GM23338 (cell line): ENCODE data around the gene POLDIP2. TPM values are rescaled to one million over a fixed set of nuclear protein-coding genes. Genes with fewer than 3 reads are reported as not detected.

Experiments
- ATAC-seq: fragments of 200-7000 bp; cut with Tn5 transposase; 3 replicates; pipeline ENCODE4 v1.9.1; 2020
- DNase-seq: peaks from one replicate; pipeline ENCODE4 v3.0.0-alpha.2; 2015; ENCODE audit warnings: low spot score
- H2AFZ ChIP-seq: fragments of 200-600 bp; sonication (generic); 2 replicates; pipeline ENCODE4 v1.8.0; 2016; ENCODE audit warnings: antibody characterized with exemption, mild to moderate bottlenecking, moderate library complexity
- H3F3A ChIP-seq: fragments of 200-600 bp; sonication (generic); replicated peaks from 2 replicates; pipeline ENCODE4 v1.8.0; 2017; ENCODE audit warnings: antibody characterized with exemption, mixed run types, low read depth
- H3K27ac ChIP-seq: fragments of 200-600 bp; sonication (generic); 2 replicates; pipeline ENCODE4 v1.6.1; 2016; ENCODE audit warnings: low read depth
- H3K27me3 ChIP-seq: fragments of 200-600 bp; sonication (generic); 2 replicates; pipeline ENCODE4 v1.8.0; 2016; ENCODE audit warnings: mild to moderate bottlenecking, mixed run types, moderate library complexity; ENCODE audit not compliant: insufficient read depth
- H3K36me3 ChIP-seq: fragments of 200-600 bp; sonication (generic); 2 replicates; pipeline ENCODE4 v1.8.0; 2016; ENCODE audit warnings: mild to moderate bottlenecking; ENCODE audit not compliant: insufficient read depth
- H3K4me1 ChIP-seq: fragments of 200-600 bp; sonication (generic); 2 replicates; pipeline ENCODE4 v1.8.0; 2016; ENCODE audit warnings: mild to moderate bottlenecking, moderate library complexity; ENCODE audit not compliant: insufficient read depth
- H3K4me2 ChIP-seq: fragments of 200-600 bp; sonication (generic); 2 replicates; pipeline ENCODE4 v1.7.1; 2017; ENCODE audit warnings: mixed run types
- H3K4me3 ChIP-seq: fragments of 200-600 bp; sonication (generic); 2 replicates; pipeline ENCODE4 v1.6.1; 2016; ENCODE audit warnings: mixed run types
- H3K79me2 ChIP-seq: fragments of 200-600 bp; sonication (generic); replicated peaks from 2 replicates; pipeline ENCODE4 v1.8.0; 2017; ENCODE audit warnings: mild to moderate bottlenecking; ENCODE audit not compliant: insufficient read depth
- H3K9me2 ChIP-seq: fragments of 200-600 bp; sonication (generic); 2 replicates; pipeline ENCODE4 v1.8.0; 2017; ENCODE audit not compliant: insufficient read depth
- H4K20me1 ChIP-seq: fragments of 200-600 bp; sonication (generic); replicated peaks from 2 replicates; pipeline ENCODE4 v1.8.0; 2017; ENCODE audit warnings: mild to moderate bottlenecking; ENCODE audit not compliant: insufficient read depth
- H3K27ac Mint-ChIP-seq: 2 replicates; pipeline ENCODE4 v1.8.0; 2020; ENCODE audit warnings: inconsistent platforms, mild to moderate bottlenecking, moderate library complexity, mixed read lengths
- H3K27me3 Mint-ChIP-seq: 3 replicates; pipeline ENCODE4 v1.8.0; 2022; ENCODE audit warnings: low read depth, mild to moderate bottlenecking, moderate library complexity, mixed read lengths, inconsistent platforms; ENCODE audit not compliant: insufficient read depth, poor library complexity
- H3K36me3 Mint-ChIP-seq: 3 replicates; pipeline ENCODE4 v1.8.0; 2021; ENCODE audit warnings: low read depth, mild to moderate bottlenecking, inconsistent platforms, moderate library complexity, mixed read lengths
- H3K4me1 Mint-ChIP-seq: 3 replicates; pipeline ENCODE4 v1.8.0; 2020; ENCODE audit warnings: mild to moderate bottlenecking, inconsistent platforms, mixed read lengths
- H3K4me3 Mint-ChIP-seq: 3 replicates; pipeline ENCODE4 v1.8.0; 2021; ENCODE audit warnings: moderate library complexity, mild to moderate bottlenecking, inconsistent platforms, mixed read lengths
- H3K9me3 Mint-ChIP-seq: 3 replicates; pipeline ENCODE4 v1.8.0; 2020; ENCODE audit warnings: moderate library complexity, mild to moderate bottlenecking, inconsistent platforms, mixed read lengths
- EZH2phosphoT487 ChIP-seq: fragments of 200-600 bp; sonication (generic); IDR thresholded peaks from one replicate; pipeline ENCODE4 v1.8.1; 2018; ENCODE audit warnings: antibody characterized with exemption; ENCODE audit not compliant: unreplicated experiment
- JUNB ChIP-seq: IDR thresholded peaks from one replicate; pipeline ENCODE4 v1.6.1; 2016; ENCODE audit warnings: antibody characterized with exemption; ENCODE audit not compliant: unreplicated experiment
- ZNF114 ChIP-seq: fragments of 250-450 bp; sonication (Bioruptor Pico); IDR thresholded peaks from 2 replicates; pipeline ENCODE4 v1.5.0; 2020; ENCODE audit warnings: mild to moderate bottlenecking, moderate library complexity
- ZNF331 ChIP-seq: fragments of 250-450 bp; sonication (Bioruptor Pico); IDR thresholded peaks from 2 replicates; pipeline ENCODE4 v1.5.0; 2020; ENCODE audit warnings: low read depth, mild to moderate bottlenecking, moderate library complexity
- polyA plus RNA-seq: library from polyadenylated mRNA; unstranded; fragments of >200 nt; fragmentation: Nextera tagmentation; extraction: Ambion mirVana; gene quantifications from 2 replicates; pipeline ENCODE4 v1.2.1, GENCODE V29; 2016
- total RNA-seq: library from RNA; depleted of rRNA; stranded (reverse); fragments of >200 nt; shearing (Covaris generic); gene quantifications from 2 replicates; pipeline ENCODE4 v1.2.3, GENCODE V29; 2014
- TF ChIP-seq, protein P1 (sequence below): IDR thresholded peaks from one replicate; pipeline ENCODE4 v1.6.1; 2018; ENCODE audit warnings: antibody characterized with exemption; ENCODE audit not compliant: unreplicated experiment
- TF ChIP-seq, protein P2 (sequence below): IDR thresholded peaks from 2 replicates; pipeline ENCODE4 v1.6.1; 2016; ENCODE audit warnings: antibody characterized with exemption
- TF ChIP-seq, protein P3 (sequence below): fragments of 250-450 bp; sonication (Bioruptor Pico); IDR thresholded peaks from 2 replicates; pipeline ENCODE4 v1.5.0; 2020; ENCODE audit warnings: mild to moderate bottlenecking, moderate library complexity

Gene POLDIP2
- total and polyA plus RNA-seq, 2 experiments from 2014 or later = 45.7 to 77.1 TPM

DNA sequence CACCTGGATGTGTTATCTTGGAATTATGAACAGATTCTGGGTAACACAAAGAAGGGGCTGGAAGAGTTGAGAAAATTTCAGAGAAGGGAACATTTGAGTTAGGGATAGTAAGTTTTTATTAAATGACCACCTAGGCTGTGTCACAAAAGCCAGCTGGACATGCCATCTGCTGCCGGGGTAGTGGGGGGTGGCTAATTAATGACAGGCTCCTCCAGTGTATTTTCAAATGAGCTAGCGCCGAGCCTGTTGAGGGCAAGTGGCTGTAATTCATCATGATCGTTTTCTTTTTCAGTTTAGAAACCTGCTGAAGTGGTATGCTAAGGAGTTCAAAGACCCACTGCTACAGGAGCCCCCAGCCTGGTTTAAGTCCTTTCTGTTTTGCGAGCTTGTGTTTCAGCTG is 32.1 kb downstream of the POLDIP2 start (continued):
- TF ChIP-seq, protein P1, sequence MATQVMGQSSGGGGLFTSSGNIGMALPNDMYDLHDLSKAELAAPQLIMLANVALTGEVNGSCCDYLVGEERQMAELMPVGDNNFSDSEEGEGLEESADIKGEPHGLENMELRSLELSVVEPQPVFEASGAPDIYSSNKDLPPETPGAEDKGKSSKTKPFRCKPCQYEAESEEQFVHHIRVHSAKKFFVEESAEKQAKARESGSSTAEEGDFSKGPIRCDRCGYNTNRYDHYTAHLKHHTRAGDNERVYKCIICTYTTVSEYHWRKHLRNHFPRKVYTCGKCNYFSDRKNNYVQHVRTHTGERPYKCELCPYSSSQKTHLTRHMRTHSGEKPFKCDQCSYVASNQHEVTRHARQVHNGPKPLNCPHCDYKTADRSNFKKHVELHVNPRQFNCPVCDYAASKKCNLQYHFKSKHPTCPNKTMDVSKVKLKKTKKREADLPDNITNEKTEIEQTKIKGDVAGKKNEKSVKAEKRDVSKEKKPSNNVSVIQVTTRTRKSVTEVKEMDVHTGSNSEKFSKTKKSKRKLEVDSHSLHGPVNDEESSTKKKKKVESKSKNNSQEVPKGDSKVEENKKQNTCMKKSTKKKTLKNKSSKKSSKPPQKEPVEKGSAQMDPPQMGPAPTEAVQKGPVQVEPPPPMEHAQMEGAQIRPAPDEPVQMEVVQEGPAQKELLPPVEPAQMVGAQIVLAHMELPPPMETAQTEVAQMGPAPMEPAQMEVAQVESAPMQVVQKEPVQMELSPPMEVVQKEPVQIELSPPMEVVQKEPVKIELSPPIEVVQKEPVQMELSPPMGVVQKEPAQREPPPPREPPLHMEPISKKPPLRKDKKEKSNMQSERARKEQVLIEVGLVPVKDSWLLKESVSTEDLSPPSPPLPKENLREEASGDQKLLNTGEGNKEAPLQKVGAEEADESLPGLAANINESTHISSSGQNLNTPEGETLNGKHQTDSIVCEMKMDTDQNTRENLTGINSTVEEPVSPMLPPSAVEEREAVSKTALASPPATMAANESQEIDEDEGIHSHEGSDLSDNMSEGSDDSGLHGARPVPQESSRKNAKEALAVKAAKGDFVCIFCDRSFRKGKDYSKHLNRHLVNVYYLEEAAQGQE = no peak
- no peak for TF ChIP-seq EZH2phosphoT487

DNA sequence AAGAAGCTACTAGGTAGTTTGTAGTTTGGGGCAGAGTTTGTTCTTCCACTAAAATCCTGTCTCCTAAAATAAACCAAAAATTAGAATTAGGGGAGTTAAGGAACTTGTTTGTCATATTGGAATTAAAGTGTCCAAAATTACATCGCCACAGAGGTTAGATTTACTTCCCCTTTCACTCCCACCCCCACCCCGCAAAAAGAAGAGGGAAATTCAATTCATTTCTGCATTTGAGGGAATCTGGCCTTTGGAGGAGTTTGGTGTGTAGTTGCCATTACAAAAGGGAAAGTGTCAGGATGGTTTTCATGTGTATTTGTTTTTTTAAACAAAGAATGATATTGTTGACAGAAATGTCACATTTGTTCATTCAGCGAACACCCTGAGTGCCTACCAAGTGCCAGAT is 32.5 kb downstream of the POLDIP2 start:
- Histone ChIP-seq H4K20me1 (peaks cover 75% of the 10 kb centered on the region), H2AFZ (no peak overlapping the region), H3F3A (peaks cover 28% of the 10 kb centered on the region; the same call in 1 of the 2 replicates), H3K27ac (peak overlapping the region; percentile 7), H3K4me1 (peaks cover 40% of the 10 kb centered on the region), H3K9me2 (no peaks in the 10 kb centered on the region), H3K4me2 (no peak overlapping the region), H3K27me3 (no peaks in the 10 kb centered on the region), H3K4me3 (no peak overlapping the region), H3K36me3 (peaks cover 22% of the 10 kb centered on the region), H3K79me2 (peaks cover 65% of the 10 kb centered on the region)
- H3K27me3 Mint-ChIP-seq = peaks cover 7% of the 10 kb centered on the region
- H3K4me1 Mint-ChIP-seq = peaks cover 30% of the 10 kb centered on the region
- DNase-seq = no peak
- H3K9me3 Mint-ChIP-seq = no peaks in the 10 kb centered on the region
- TF ChIP-seq, protein P2, sequence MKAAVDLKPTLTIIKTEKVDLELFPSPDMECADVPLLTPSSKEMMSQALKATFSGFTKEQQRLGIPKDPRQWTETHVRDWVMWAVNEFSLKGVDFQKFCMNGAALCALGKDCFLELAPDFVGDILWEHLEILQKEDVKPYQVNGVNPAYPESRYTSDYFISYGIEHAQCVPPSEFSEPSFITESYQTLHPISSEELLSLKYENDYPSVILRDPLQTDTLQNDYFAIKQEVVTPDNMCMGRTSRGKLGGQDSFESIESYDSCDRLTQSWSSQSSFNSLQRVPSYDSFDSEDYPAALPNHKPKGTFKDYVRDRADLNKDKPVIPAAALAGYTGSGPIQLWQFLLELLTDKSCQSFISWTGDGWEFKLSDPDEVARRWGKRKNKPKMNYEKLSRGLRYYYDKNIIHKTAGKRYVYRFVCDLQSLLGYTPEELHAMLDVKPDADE = no peak
- TF ChIP-seq ZNF114 (CRISPR knock-in tag) (no peak), EZH2phosphoT487 (no peak), JUNB (no peak), ZNF331 (CRISPR knock-in tag) (no peak)
- TF ChIP-seq, protein P3, sequence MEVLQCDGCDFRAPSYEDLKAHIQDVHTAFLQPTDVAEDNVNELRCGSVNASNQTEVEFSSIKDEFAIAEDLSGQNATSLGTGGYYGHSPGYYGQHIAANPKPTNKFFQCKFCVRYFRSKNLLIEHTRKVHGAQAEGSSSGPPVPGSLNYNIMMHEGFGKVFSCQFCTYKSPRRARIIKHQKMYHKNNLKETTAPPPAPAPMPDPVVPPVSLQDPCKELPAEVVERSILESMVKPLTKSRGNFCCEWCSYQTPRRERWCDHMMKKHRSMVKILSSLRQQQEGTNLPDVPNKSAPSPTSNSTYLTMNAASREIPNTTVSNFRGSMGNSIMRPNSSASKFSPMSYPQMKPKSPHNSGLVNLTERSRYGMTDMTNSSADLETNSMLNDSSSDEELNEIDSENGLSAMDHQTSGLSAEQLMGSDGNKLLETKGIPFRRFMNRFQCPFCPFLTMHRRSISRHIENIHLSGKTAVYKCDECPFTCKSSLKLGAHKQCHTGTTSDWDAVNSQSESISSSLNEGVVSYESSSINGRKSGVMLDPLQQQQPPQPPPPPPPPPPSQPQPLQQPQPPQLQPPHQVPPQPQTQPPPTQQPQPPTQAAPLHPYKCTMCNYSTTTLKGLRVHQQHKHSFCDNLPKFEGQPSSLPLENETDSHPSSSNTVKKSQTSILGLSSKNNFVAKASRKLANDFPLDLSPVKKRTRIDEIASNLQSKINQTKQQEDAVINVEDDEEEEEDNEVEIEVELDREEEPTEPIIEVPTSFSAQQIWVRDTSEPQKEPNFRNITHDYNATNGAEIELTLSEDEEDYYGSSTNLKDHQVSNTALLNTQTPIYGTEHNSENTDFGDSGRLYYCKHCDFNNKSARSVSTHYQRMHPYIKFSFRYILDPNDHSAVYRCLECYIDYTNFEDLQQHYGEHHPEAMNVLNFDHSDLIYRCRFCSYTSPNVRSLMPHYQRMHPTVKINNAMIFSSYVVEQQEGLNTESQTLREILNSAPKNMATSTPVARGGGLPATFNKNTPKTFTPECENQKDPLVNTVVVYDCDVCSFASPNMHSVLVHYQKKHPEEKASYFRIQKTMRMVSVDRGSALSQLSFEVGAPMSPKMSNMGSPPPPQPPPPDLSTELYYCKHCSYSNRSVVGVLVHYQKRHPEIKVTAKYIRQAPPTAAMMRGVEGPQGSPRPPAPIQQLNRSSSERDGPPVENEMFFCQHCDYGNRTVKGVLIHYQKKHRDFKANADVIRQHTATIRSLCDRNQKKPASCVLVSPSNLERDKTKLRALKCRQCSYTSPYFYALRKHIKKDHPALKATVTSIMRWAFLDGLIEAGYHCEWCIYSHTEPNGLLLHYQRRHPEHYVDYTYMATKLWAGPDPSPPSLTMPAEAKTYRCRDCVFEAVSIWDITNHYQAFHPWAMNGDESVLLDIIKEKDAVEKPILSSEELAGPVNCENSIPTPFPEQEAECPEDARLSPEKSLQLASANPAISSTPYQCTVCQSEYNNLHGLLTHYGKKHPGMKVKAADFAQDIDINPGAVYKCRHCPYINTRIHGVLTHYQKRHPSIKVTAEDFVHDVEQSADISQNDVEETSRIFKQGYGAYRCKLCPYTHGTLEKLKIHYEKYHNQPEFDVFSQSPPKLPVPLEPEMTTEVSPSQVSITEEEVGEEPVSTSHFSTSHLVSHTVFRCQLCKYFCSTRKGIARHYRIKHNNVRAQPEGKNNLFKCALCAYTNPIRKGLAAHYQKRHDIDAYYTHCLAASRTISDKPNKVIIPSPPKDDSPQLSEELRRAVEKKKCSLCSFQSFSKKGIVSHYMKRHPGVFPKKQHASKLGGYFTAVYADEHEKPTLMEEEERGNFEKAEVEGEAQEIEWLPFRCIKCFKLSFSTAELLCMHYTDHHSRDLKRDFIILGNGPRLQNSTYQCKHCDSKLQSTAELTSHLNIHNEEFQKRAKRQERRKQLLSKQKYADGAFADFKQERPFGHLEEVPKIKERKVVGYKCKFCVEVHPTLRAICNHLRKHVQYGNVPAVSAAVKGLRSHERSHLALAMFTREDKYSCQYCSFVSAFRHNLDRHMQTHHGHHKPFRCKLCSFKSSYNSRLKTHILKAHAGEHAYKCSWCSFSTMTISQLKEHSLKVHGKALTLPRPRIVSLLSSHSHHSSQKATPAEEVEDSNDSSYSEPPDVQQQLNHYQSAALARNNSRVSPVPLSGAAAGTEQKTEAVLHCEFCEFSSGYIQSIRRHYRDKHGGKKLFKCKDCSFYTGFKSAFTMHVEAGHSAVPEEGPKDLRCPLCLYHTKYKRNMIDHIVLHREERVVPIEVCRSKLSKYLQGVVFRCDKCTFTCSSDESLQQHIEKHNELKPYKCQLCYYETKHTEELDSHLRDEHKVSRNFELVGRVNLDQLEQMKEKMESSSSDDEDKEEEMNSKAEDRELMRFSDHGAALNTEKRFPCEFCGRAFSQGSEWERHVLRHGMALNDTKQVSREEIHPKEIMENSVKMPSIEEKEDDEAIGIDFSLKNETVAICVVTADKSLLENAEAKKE (CRISPR knock-in tag) = no peak
- H3K27ac Mint-ChIP-seq = no peak overlapping the region
- no peak overlapping the region; the same call in 2 of the 3 replicates for H3K4me3 Mint-ChIP-seq
- no peak for ATAC-seq
- peaks cover 74% of the 10 kb centered on the region for H3K36me3 Mint-ChIP-seq
